ENCODE measurements around the gene ADCY4.
A peak's percentile ranks its signal among the peaks of the same experiment; 100 is the strongest.

ADCY4 gene

DNA sequence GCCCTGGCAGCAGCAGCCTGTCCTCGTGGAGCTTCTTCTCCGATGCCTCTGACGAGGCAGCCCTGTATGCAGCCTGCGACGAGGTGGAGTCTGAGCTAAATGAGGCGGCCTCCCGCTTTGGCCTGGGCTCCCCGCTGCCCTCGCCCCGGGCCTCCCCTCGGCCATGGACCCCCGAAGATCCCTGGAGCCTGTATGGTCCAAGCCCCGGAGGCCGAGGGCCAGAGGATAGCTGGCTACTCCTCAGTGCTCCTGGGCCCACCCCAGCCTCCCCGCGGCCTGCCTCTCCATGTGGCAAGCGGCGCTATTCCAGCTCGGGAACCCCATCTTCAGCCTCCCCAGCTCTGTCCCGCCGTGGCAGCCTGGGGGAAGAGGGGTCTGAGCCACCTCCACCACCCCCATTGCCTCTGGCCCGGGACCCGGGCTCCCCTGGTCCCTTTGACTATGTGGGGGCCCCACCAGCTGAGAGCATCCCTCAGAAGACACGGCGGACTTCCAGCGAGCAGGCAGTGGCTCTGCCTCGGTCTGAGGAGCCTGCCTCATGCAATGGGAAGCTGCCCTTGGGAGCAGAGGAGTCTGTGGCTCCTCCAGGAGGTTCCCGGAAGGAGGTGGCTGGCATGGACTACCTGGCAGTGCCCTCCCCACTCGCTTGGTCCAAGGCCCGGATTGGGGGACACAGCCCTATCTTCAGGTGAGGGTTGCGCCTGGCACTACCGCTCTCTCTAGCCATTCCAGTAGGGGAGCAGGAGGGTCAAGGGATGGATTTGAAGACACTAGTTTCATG, 35.2 kb upstream of the ADCY4 start:
- no peak for DNase-seq (ENCODE audit: low read depth)
- H3K4me3 ChIP-seq (replicated peaks; ENCODE audit: low read depth, low read length): no peak overlapping the region
- TF ChIP-seq, protein P1, sequence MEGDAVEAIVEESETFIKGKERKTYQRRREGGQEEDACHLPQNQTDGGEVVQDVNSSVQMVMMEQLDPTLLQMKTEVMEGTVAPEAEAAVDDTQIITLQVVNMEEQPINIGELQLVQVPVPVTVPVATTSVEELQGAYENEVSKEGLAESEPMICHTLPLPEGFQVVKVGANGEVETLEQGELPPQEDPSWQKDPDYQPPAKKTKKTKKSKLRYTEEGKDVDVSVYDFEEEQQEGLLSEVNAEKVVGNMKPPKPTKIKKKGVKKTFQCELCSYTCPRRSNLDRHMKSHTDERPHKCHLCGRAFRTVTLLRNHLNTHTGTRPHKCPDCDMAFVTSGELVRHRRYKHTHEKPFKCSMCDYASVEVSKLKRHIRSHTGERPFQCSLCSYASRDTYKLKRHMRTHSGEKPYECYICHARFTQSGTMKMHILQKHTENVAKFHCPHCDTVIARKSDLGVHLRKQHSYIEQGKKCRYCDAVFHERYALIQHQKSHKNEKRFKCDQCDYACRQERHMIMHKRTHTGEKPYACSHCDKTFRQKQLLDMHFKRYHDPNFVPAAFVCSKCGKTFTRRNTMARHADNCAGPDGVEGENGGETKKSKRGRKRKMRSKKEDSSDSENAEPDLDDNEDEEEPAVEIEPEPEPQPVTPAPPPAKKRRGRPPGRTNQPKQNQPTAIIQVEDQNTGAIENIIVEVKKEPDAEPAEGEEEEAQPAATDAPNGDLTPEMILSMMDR (IDR thresholded peaks at IDR 0.05; ENCODE audit: low read length, missing control alignments): no peak

DNA sequence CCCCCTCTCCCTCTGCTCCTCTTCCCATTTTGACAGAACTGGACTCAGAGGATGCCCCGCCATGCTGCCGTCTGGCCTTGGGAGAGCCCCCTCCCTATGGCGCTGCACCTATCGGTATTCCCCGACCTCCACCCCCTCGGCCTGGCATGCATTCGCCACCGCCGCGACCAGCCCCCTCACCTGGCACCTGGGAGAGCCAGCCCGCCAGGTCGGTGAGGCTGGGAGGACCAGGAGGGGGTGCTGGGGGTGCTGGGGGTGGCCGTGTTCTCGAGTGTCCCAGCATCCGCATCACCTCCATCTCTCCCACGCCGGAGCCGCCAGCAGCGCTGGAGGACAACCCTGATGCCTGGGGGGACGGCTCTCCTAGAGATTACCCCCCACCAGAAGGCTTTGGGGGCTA, 34.6 kb upstream of the ADCY4 start:
- no peak for DNase-seq (ENCODE audit: low read depth)
- peak overlapping the region; percentile 94 for H3K4me3 ChIP-seq (replicated peaks; ENCODE audit: low read depth, low read length)
- TF ChIP-seq, protein P1 (IDR thresholded peaks at IDR 0.05; ENCODE audit: low read length, missing control alignments): no peak

DNA sequence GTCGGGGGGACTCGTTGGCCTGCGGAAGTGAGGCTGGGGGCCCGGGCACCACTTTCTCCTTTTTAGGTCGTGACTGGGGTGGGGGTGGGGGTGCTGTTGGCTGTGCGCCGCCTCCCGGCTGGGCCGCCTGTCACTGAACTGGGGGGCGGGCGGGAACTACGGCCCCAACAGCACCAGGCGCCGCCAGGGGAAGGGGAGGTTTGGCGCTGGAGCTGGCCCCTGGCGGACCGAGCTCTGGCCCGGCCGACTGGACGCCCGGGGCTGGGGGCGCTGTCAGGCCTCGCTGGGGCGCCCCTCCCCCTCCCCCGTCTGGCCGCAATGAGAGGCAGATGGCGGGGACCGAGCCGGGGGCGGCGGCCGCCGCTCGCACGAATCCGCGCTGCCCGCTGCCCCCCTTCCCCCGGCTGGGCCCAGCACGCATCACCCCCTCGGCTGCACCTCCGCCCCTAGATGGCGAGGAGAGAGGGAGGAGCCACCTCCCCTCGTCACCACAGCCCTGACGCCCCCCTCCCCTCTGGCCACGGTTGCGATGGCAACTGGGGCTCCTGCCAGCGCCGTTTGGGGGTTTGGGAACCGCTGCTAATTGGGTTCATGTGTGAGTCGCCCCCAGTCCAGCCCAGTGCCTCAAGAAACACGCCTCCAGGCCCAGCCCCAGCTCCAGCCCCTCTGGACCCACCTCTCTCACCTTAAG, 33.8 kb upstream of the ADCY4 start:
- H3K4me3 ChIP-seq (replicated peaks; ENCODE audit: low read depth, low read length): peak overlapping the region; percentile 94
- peak; percentile 62 for DNase-seq (ENCODE audit: low read depth)
- TF ChIP-seq, protein P1 (IDR thresholded peaks at IDR 0.05; ENCODE audit: low read length, missing control alignments): no peak

DNA sequence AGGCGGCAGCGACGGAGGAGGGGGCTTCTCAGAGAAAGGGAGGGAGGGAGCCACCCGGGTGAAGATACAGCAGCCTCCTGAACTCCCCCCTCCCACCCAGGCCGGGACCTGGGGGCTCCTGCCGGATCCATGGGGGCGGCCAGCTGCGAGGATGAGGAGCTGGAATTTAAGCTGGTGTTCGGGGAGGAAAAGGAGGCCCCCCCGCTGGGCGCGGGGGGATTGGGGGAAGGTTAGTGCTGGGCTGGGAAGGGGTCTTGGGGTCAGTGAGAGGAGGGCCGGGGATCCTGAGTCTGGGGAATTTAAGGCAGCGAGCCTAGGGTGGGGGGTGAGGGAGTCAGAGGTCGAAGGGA, 33.3 kb upstream of the ADCY4 start:
- peak overlapping the region; percentile 94 for H3K4me3 ChIP-seq (replicated peaks; ENCODE audit: low read depth, low read length)
- TF ChIP-seq, protein P1 (IDR thresholded peaks at IDR 0.05; ENCODE audit: low read length, missing control alignments): no peak

DNA sequence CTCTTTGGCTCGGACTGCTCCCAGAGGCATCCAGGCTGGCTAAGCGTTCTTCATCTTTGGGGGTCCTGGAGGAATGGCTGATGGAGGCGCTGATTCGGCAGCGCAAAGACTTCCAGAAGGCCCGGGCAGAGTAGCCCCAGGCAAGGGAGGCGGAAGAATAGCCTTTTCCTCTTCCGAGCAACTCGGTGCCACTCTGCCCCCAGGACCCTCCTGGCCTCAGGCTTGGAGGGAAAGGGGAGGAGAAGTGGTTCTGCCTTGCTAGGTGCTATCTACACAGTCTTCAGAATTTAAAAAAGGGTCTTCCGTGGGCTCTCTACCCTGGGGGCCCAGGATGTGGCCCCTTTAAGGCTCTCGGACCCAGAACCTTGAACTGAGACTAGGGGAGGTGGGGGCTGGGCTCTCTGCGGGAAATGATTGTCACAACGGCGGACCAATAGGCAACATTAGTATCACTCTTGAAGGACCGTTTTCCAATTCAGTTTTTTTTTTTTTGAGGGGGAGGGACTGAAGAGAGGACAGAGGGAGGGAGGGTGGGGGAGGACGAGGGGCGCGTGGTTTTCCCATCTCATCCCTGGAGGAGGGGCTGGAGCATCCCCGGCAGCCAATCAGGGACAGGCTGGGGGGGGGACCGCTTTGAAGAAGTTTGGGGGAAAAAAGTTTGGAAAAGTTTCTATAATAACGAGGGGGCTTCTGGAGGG, 32.8 kb upstream of the ADCY4 start, which contains the start of gene NFATC4:
NFATC4 (plus strand) TSS at position 671 of the 698 bp plus-strand sequence. CDS start 157 bp downstream, outside the sequence.
- TF ChIP-seq, protein P1 (IDR thresholded peaks at IDR 0.05; ENCODE audit: low read length, missing control alignments): no peak
- H3K4me3 ChIP-seq (replicated peaks; ENCODE audit: low read depth, low read length): peak within 1 kb of the TSS; percentile 94
- peak; percentile 99 for DNase-seq (ENCODE audit: low read depth)

More for the DNA sequence above, 33.3 kb upstream of the ADCY4 start:
- no peak for DNase-seq (ENCODE audit: low read depth)

DNA sequence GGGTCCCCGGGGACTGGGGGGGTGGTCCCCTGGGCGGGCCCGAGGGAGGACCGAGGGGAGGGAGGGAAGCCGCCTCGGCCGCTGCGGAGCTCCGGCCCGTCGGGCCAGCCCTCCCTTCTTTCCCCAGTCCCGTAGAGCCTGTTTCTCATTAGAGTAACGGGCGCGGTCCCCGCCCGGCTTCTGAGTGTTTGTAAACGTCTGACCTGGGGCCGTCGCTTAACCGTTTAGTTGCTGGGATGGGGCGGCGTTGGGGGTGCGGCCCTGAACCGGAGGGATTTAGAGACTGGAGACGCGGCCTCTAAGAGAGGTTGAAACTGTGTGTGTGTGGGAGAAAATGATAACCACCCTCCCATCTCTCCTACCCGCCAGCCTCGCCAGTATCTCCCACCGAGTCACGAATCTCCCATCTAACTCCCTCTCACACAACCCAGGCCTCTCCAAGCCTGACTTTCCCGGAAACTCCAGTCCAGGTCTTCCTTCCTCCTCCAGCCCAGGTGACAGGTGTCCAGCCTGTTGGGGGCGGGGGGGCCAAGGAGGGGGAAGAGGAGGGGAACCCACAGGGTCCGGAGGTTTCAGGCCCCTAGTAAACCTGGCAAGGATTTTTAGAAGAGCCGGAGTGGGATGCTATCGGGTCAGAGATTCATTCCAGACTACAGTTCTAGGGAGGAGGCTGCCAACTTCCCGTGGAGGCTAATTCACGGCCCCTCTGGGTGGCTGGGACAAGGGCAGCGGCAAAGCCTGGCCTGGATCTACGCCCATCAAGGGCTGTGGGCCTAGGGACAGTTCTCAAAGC, 32.0 kb upstream of the ADCY4 start:
- peak; percentile 96 for DNase-seq (ENCODE audit: low read depth)
- H3K4me3 ChIP-seq (replicated peaks; ENCODE audit: low read depth, low read length): peak overlapping the region; percentile 94
- TF ChIP-seq, protein P1 (IDR thresholded peaks at IDR 0.05; ENCODE audit: low read length, missing control alignments): no peak
